ENCODE measurements around the gene SESN3. TPM values are rescaled to one million over a fixed set of nuclear protein-coding genes. Genes with fewer than 3 reads are reported as not detected.

Gene SESN3
- total RNA-seq, 3 donors from 2014 or later: 28.2 to 98.1 (median 39.7) TPM

- Histone ChIP-seq H3K27ac (no peak overlapping the region), H3K36me3 (no peaks in the 10 kb centered on the region), H3K9me3 (no peaks in the 10 kb centered on the region), H3K27me3 (no peaks in the 10 kb centered on the region), H3K4me1 (no peaks in the 10 kb centered on the region), H3K4me3 (no peak overlapping the region)
- no peak for DNase-seq (ENCODE audit: low spot score in 2 of 2)
- TF ChIP-seq POLR2A (IDR thresholded peaks at IDR 0.05) (no peak), CTCF (IDR thresholded peaks at IDR 0.05) (no peak), POLR2AphosphoS5 (IDR thresholded peaks at IDR 0.05) (no peak)
- intact Hi-C loops (cut with DNase I; ENCODE audit: low total_unique reads): no loop called here
Measured at GRCh38 chr11:95192717-95193116, 38.3 kb downstream of the SESN3 start.

- no peak for DNase-seq (ENCODE audit: low spot score in 2 of 2)
- no peaks in the 10 kb centered on the region for H3K4me1 ChIP-seq
- TF ChIP-seq POLR2AphosphoS5 (IDR thresholded peaks at IDR 0.05) (no peak), CTCF (IDR thresholded peaks at IDR 0.05) (no peak), POLR2A (IDR thresholded peaks at IDR 0.05) (no peak)
- H3K27me3 ChIP-seq: no peaks in the 10 kb centered on the region
- no peaks in the 10 kb centered on the region for H3K9me3 ChIP-seq
- intact Hi-C loops (cut with DNase I; ENCODE audit: low total_unique reads): no loop called here
- H3K4me3 ChIP-seq: no peak overlapping the region
- no peak overlapping the region for H3K27ac ChIP-seq
- H3K36me3 ChIP-seq: no peaks in the 10 kb centered on the region
Measured at GRCh38 chr11:95187723-95188122, 43.3 kb downstream of the SESN3 start.

- no peak overlapping the region for H3K27ac ChIP-seq
- intact Hi-C loops (cut with DNase I; ENCODE audit: low total_unique reads): no loop called here
- no peaks in the 10 kb centered on the region for H3K9me3 ChIP-seq
- no peaks in the 10 kb centered on the region for H3K36me3 ChIP-seq
- no peaks in the 10 kb centered on the region for H3K27me3 ChIP-seq
- H3K4me1 ChIP-seq: no peaks in the 10 kb centered on the region
- TF ChIP-seq POLR2A (IDR thresholded peaks at IDR 0.05): no peak
- TF ChIP-seq CTCF (IDR thresholded peaks at IDR 0.05): no peak
- TF ChIP-seq POLR2AphosphoS5 (IDR thresholded peaks at IDR 0.05): no peak
- no peak overlapping the region for H3K4me3 ChIP-seq
- DNase-seq (ENCODE audit: low spot score in 2 of 2): no peak
Measured at GRCh38 chr11:95182397-95182796, 48.6 kb downstream of the SESN3 start.

- H3K36me3 ChIP-seq: no peaks in the 10 kb centered on the region
- H3K27me3 ChIP-seq: no peaks in the 10 kb centered on the region
- TF ChIP-seq POLR2A (IDR thresholded peaks at IDR 0.05) (no peak), CTCF (IDR thresholded peaks at IDR 0.05) (no peak), POLR2AphosphoS5 (IDR thresholded peaks at IDR 0.05) (no peak)
- H3K4me1 ChIP-seq: no peaks in the 10 kb centered on the region
- intact Hi-C loops (cut with DNase I; ENCODE audit: low total_unique reads): no loop called here
- no peak overlapping the region for H3K27ac ChIP-seq
- DNase-seq (ENCODE audit: low spot score in 2 of 2): no peak
- no peaks in the 10 kb centered on the region for H3K9me3 ChIP-seq
- no peak overlapping the region for H3K4me3 ChIP-seq
Measured at GRCh38 chr11:95175818-95176380, 55.1 kb downstream of the SESN3 start.

- Histone ChIP-seq H3K36me3 (no peaks in the 10 kb centered on the region), H3K27ac (no peak overlapping the region), H3K4me3 (no peak overlapping the region), H3K9me3 (no peaks in the 10 kb centered on the region), H3K27me3 (no peaks in the 10 kb centered on the region), H3K4me1 (no peaks in the 10 kb centered on the region)
- DNase-seq (ENCODE audit: low spot score in 2 of 2): no peak
- no peak for TF ChIP-seq POLR2AphosphoS5 (IDR thresholded peaks at IDR 0.05)
- intact Hi-C loops (cut with DNase I; ENCODE audit: low total_unique reads): no loop called here
Measured at GRCh38 chr11:95170294-95170693, 60.7 kb downstream of the SESN3 start.

GRCh38 chr11:95166781-95167180 lies 64.2 kb downstream of the SESN3 start:
- Histone ChIP-seq H3K4me3 (no peak overlapping the region), H3K4me1 (no peaks in the 10 kb centered on the region), H3K27me3 (no peaks in the 10 kb centered on the region), H3K27ac (no peak overlapping the region), H3K36me3 (no peaks in the 10 kb centered on the region), H3K9me3 (no peaks in the 10 kb centered on the region)
- intact Hi-C loops (cut with DNase I; ENCODE audit: low total_unique reads): no loop called here
- TF ChIP-seq CTCF (IDR thresholded peaks at IDR 0.05) (no peak), POLR2A (IDR thresholded peaks at IDR 0.05) (no peak), POLR2AphosphoS5 (IDR thresholded peaks at IDR 0.05) (no peak)
- DNase-seq (ENCODE audit: low spot score in 2 of 2): no peak
